ENCODE measurements around the gene GIMAP4.
"Not testable (repeated sequence)": the region's sequence is repeated elsewhere in the genome, so short reads cannot be mapped to it uniquely, and the experiment has no call there.

The GIMAP4 gene

DNA sequence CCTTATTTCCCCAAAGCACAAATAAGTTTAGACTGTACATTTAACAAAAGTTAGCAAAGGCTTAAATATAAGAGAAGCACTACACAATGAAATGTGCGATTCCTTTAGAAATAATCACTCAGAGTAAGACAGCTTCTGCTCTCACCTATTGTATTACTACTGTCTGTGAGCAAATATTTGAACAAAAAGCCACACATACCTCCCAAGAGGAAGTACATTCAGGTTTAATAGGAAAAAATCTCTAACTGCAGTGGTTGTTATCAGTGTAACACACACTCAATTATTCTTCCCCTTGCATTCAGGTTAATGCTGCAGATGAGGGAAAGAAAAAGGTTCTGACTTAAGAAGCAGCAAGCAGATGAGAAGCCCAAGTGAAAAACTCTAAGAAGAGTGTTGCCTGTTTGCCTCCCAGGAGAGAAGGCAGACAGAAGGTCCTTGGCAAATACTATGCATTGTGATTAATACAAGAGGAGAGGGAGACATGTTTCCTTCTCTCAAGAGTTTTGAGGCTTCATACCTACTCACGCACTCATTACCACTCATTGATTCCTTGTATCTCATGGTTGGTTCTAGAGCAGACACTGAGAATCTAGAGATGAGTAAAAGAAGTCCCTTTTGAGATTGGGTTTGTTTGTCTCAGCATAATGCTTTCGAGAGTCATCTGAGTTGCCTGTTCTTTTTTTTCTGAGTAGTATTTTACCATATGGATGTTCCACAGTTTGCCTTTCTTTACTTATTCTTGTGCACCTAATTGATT is 13.6 kb downstream of the GIMAP4 start:
- no peak for DNase-seq (ENCODE audit: low spot score)

DNA sequence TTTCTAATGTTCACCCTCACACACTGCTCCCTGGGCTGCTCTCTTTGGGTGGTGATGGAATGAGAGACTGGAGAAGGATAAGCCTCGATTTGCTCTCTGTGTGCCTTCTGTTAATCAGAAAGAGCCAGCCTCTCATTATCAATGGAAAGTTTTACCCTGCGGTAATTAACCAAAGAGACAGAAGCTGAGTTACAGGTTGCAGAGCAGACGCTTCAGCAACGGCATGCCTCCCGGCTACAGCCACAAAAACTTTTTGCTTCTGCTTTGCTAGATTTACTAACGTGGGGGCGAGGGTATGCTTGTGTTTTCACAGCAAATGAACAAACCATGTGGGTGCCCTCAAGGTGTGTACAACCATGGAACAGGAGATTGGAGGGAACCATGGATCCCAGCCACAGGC is 18.0 kb downstream of the GIMAP4 start:
- no peak for DNase-seq (ENCODE audit: low spot score)

DNA sequence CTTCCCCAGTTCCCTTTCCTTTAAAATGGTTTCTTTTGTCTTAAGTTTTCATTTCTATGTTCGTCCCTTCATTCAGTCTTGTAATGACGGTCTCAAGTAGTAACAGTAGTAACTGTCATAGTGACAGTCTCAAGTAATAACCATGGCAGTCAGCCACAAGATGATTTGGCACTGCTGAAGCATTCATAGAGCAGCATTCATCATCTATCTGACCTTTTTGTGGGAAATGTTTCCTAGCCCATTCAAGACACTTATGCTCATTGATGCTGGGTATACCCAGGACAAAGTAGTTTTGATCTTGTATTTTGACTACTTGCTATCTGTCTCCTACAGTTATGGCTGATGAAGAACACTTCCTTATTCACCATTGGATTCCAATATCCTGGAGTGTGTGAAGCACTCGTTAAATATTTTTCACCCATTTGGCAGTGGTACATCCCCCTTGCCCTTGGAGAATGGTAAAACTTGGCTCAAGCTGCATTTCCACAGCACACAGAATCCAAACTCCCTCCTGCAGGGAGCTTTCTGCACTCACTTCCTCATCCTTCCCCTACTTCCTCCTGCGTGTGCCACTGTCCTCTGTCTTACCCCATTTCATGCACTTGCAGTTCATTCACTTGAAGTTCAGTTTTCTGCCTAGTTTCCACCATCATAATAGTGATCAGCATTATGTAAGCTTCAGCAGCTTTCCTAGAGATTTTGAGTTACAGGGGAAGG is 19.0 kb downstream of the GIMAP4 start:
- DNase-seq (ENCODE audit: low spot score): no peak

DNA sequence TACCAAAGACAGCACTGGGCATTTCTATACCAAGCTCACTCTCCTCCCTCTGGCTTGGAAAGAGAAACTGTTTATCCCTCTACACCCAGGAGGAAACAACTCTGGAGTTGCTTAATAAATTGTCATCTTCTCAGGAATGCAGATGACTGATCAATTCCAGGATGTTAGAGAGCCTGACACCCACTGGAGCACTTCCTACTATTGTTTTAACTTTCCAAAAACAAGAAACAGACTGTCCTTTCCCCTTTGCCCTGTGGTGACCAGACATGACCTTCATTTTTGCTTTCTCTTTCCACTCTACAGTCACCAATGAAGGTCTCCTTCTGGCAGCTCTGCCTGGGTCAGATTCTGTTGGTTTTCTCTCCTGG is 19.6 kb downstream of the GIMAP4 start:
- DNase-seq (ENCODE audit: low spot score): no peak

DNA sequence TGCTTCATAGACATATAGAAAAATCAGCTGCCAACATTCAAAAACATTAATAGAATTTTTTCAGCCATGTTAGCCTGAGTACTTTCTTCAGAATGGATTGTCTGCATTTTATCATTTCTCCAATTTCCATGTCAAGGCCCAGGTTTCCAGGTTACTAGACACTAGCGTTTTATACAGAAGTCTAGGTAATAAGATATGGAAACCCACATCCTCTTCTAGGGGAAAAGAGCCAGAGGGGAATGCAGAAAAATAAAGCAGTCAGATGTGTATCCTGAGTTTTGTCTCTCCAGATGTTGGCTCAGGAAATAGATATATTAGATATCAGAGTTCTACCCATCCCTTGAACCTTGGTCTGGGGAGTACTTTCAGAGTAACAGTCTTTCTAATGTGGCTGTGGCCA is 20.4 kb downstream of the GIMAP4 start:
- no peak for DNase-seq (ENCODE audit: low spot score)

GRCh38 chr7:150594805-150595204 is 27.6 kb downstream of the GIMAP4 start:
- no peak for DNase-seq (ENCODE audit: low spot score)

GRCh38 chr7:150595361-150595760 is 28.2 kb downstream of the GIMAP4 start:
- DNase-seq (ENCODE audit: low spot score): no peak

- DNase-seq (ENCODE audit: low spot score): not testable (repeated sequence)
Observed at GRCh38 chr7:150603600-150603999, 36.4 kb downstream of the GIMAP4 start.

DNA sequence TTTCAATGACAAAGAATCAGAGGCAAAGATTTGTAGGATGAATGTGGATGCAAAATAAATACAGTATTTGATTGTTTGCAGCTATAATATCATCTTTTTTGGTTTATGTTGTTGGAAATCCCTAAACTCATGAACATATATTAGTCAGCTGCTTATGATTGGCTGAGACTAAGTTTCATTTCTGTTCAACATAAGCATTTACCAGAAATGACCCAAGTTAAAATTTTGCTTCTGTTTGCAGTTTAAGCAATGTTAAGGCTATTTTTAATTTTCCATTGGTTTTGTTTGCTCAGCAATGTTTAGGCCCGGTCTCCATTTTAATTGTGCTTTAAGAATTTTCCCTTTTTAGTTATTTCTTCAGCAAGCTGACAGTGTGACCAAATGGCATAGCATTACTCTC is 43.0 kb downstream of the GIMAP4 start:
- DNase-seq (ENCODE audit: low spot score): no peak

- DNase-seq (ENCODE audit: low spot score): no peak
Observed at GRCh38 chr7:150612925-150613324, 45.7 kb downstream of the GIMAP4 start.

GRCh38 chr7:150613880-150614279 is 46.7 kb downstream of the GIMAP4 start:
- DNase-seq (ENCODE audit: low spot score): no peak

DNA sequence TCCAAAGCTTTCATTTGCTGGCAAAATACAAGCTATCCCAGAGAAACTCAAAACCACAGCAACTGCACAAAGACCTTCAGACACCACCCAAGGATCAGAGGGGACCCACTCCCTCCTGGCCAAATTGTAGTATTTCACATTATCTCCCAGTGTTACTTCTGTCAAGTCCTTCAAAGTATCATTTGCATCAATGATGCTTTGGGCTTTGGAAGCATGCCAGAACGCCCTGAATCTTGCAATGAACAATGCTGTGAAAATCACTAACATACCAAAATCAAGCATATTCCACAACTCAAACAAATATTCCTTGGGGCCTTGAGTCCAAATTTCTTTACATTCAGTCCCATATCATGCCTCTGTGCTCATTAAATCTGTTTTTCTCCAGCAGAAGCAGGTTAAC is 47.2 kb downstream of the GIMAP4 start:
- not testable (repeated sequence) for DNase-seq (ENCODE audit: low spot score)

DNA sequence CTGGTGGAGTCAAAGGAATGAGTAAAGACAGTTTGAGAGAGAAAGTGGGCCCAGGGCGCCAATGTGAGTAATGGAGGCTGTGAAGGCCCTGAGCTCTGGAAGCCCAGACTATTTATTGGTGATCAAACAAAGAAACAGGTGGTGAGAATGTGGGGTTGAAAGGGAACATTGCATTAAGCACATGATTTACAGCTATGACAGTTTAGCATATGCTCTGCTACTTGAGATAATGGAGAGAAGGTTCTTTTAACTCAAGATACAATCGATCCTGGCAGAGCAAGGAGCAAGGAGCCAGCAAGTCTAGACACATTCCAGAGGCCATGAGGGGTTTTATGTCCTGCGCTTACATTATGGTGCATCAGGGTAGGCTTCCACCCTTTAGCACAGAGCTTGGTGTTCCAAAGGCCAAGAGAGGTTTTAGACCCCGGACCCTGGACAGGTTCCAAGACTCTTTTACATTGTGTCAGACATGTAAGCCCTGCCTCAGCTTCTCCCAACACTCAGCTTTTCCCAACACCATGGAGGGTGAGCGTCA is 48.1 kb downstream of the GIMAP4 start:
- not testable (repeated sequence) for DNase-seq (ENCODE audit: low spot score)

- peak; percentile 22 for DNase-seq (ENCODE audit: low spot score)
Observed at GRCh38 chr7:150620061-150620460, 52.9 kb downstream of the GIMAP4 start.

- no peak for DNase-seq (ENCODE audit: low spot score)
Observed at GRCh38 chr7:150620617-150621371, 53.6 kb downstream of the GIMAP4 start.

DNA sequence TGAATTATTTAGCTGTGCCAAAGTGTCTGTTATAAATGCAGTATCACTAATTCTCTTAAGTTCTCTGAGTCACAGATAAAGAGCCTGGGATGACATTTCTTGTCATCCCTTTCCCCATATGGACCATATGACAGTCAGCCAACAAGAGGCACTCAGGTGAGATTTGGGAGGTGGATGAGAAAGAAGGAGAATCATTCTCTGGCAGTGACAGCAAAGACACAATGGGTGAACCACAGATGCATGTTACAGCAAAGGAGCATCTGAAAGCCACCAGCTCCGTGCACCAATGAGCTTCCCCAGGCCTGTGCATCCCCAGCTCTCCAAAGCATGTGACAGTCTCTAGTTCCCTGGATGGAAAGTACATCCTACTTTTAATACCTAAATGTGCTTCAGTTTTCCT is 54.2 kb downstream of the GIMAP4 start:
- no peak for DNase-seq (ENCODE audit: low spot score)
